SK-N-MC (cell line): ENCODE results near the gene CNIH2.

Experiments
- EZH2 ChIP-seq: fragments of 200-600 bp; sonication (generic); IDR thresholded peaks from one replicate; pipeline ENCODE4 v1.6.1; 2017; ENCODE audit warnings: antibody characterized with exemption
- POLR2AphosphoS5 ChIP-seq: IDR thresholded peaks from 2 replicates; pipeline ENCODE4 v1.6.1; 2012; ENCODE audit warnings: mild to moderate bottlenecking, low read depth, low read length, borderline replicate concordance

GRCh38 chr11:66314186-66314501 is 36.2 kb downstream of the CNIH2 start:
- TF ChIP-seq EZH2, result no peak
- TF ChIP-seq POLR2AphosphoS5, result no peak; the same call in 1 of the 2 replicates
